PC-9 (cell line): ENCODE measurements around the gene BSPRY. TPM values are rescaled to one million over a fixed set of nuclear protein-coding genes. Genes with fewer than 3 reads are reported as not detected.

Source experiments
- BruUV-seq: library from RNA; stranded (reverse); fragments of 400-500 nt; replicated peaks from 2 replicates; lab custom pipeline; 2021; lab: Mats Ljungman, UMichigan
- CTCF ChIA-PET: fragments of 300-600 bp; sonication (Branson Sonifier 250); formaldehyde crosslinking; loops from one replicate; lab custom pipeline; 2022; ENCODE audit warnings: antibody characterized with exemption; lab: Charles Lee
- POLR2A ChIA-PET: fragments of 300-600 bp; sonication (Branson Sonifier 250); formaldehyde crosslinking; loops from one replicate; lab custom pipeline; 2022; ENCODE audit warnings: antibody characterized with exemption; ENCODE audit not compliant: unreplicated experiment; lab: Charles Lee
- DNase-seq, 2 experiments: peaks; one replicate each; pipeline versions ENCODE4 v3.0.0 to v3.0.0-alpha.2; 2015 to 2022; ENCODE audit warnings: mixed read lengths in 1 of 2
- H2AFZ ChIP-seq: fragments of 200-600 bp; sonication (generic); 2 replicates; pipeline ENCODE4 v1.8.1; 2017; ENCODE audit warnings: antibody characterized with exemption
- H3F3A ChIP-seq: fragments of 200-600 bp; sonication (generic); 2 replicates; pipeline ENCODE4 v1.8.1; 2017; ENCODE audit warnings: antibody characterized with exemption, mild to moderate bottlenecking, low read depth; ENCODE audit not compliant: insufficient read depth
- H3K27ac ChIP-seq: fragments of 200-600 bp; sonication (generic); 2 replicates; pipeline ENCODE4 v1.6.1; 2016; ENCODE audit warnings: mixed run types
- H3K27me3 ChIP-seq: fragments of 200-600 bp; sonication (generic); 2 replicates; pipeline ENCODE4 v1.6.1; 2016; ENCODE audit warnings: low read depth, mixed run types; ENCODE audit not compliant: insufficient read depth
- H3K36me3 ChIP-seq: fragments of 200-600 bp; sonication (generic); 2 replicates; pipeline ENCODE4 v1.6.1; 2016; ENCODE audit warnings: low read depth, mixed run types
- H3K4me1 ChIP-seq: fragments of 200-600 bp; sonication (generic); replicated peaks from 2 replicates; pipeline ENCODE4 v1.6.1; 2016; ENCODE audit warnings: mixed run types; ENCODE audit not compliant: insufficient read depth
- H3K4me2 ChIP-seq: fragments of 200-600 bp; sonication (generic); 2 replicates; pipeline ENCODE4 v1.6.1; 2017; ENCODE audit warnings: mixed run types
- H3K4me3 ChIP-seq: fragments of 200-600 bp; sonication (generic); 2 replicates; pipeline ENCODE4 v1.6.1; 2016; ENCODE audit warnings: mixed run types
- H3K79me2 ChIP-seq: fragments of 200-600 bp; sonication (generic); 2 replicates; pipeline ENCODE4 v1.6.1; 2017; ENCODE audit warnings: low read depth, mixed run types
- H3K9me2 ChIP-seq: fragments of 200-600 bp; sonication (generic); 2 replicates; pipeline ENCODE4 v1.8.1; 2017; ENCODE audit warnings: mild to moderate bottlenecking; ENCODE audit not compliant: insufficient read depth
- H3K9me3 ChIP-seq: fragments of 200-600 bp; sonication (generic); 2 replicates; pipeline ENCODE4 v1.8.1; 2016; ENCODE audit warnings: low read depth; ENCODE audit not compliant: insufficient read depth
- H4K20me1 ChIP-seq: fragments of 200-600 bp; sonication (generic); 2 replicates; pipeline ENCODE4 v1.8.1; 2017; ENCODE audit not compliant: insufficient read depth
- CTCF ChIP-seq: fragments of 200-600 bp; sonication (generic); conservative IDR thresholded peaks from 2 replicates; pipeline ENCODE4 v1.6.1; 2017; ENCODE audit warnings: mixed run types, antibody characterized with exemption, mild to moderate bottlenecking, moderate library complexity
- EZH2 ChIP-seq: fragments of 200-600 bp; sonication (generic); IDR thresholded peaks from 2 replicates; pipeline ENCODE4 v1.8.0; 2017; ENCODE audit warnings: antibody characterized with exemption, low read depth
- intact Hi-C: fragments of 100-400 bp; cut with micrococcal nuclease; formaldehyde crosslinking; loops from one replicate; pipeline ENCODE4 v1.10.0; 2022; ENCODE audit not compliant: unreplicated experiment
- total RNA-seq: library from RNA; stranded (reverse); gene quantifications from 2 replicates; pipeline ENCODE4 v1.2.3, GENCODE V29; 2021

Gene BSPRY
- total RNA-seq, 1 experiment from 2014 or later, result 29.3 TPM

GRCh38 chr9:113393281-113393680 lies 43.9 kb downstream of the BSPRY start:
- Histone ChIP-seq H2AFZ (no peak overlapping the region), H3K9me3 (no peaks in the 10 kb centered on the region), H3K79me2 (no peaks in the 10 kb centered on the region), H3K4me2 (no peak overlapping the region), H3K27me3 (no peaks in the 10 kb centered on the region), H3F3A (peaks cover 9% of the 10 kb centered on the region), H3K4me1 (peaks cover 7% of the 10 kb centered on the region), H4K20me1 (0 out of 2 replicates have a peak, but pooled peaks cover 6% of the 10 kb centered on the region), H3K36me3 (no peaks in the 10 kb centered on the region), H3K4me3 (no peak overlapping the region), H3K27ac (no peak overlapping the region), H3K9me2 (no peaks in the 10 kb centered on the region)
- ChIA-PET CTCF (no interaction called here), POLR2A (no interaction called here)
- intact Hi-C loops, result no loop called here
- no TSS peak for BruUV-seq
- no peak for TF ChIP-seq CTCF
- no peak for TF ChIP-seq EZH2
- DNase-seq, result no peak

GRCh38 chr9:113395000-113395861 lies 45.9 kb downstream of the BSPRY start:
- H3K27ac ChIP-seq, result no peak overlapping the region
- H3K4me3 ChIP-seq, result no peak overlapping the region
- 0 out of 2 replicates have a peak, but pooled peaks cover 7% of the 10 kb centered on the region for H4K20me1 ChIP-seq
- no peak overlapping the region for H2AFZ ChIP-seq
- H3K36me3 ChIP-seq, result no peaks in the 10 kb centered on the region
- ChIA-PET CTCF (no interaction called here), POLR2A (interaction anchor here (0.6 to 0.7 kb wide), 2 partner anchors 52 to 644 kb away, joined by 3 to 5 read pairs; no protein-coding TSS in a partner anchor)
- no peak for DNase-seq
- no peak for TF ChIP-seq EZH2
- no peak for TF ChIP-seq CTCF
- H3K27me3 ChIP-seq, result no peaks in the 10 kb centered on the region
- peaks cover 22% of the 10 kb centered on the region for H3K4me1 ChIP-seq
- H3K9me2 ChIP-seq, result no peaks in the 10 kb centered on the region
- no peaks in the 10 kb centered on the region for H3K9me3 ChIP-seq
- no TSS peak for BruUV-seq
- H3F3A ChIP-seq, result peaks cover 23% of the 10 kb centered on the region
- H3K79me2 ChIP-seq, result no peaks in the 10 kb centered on the region
- intact Hi-C loops, result no loop called here
- no peak overlapping the region for H3K4me2 ChIP-seq

- Histone ChIP-seq H3F3A (peaks cover 29% of the 10 kb centered on the region), H3K4me3 (no peak overlapping the region), H4K20me1 (0 out of 2 replicates have a peak, but pooled peaks cover 7% of the 10 kb centered on the region), H3K79me2 (no peaks in the 10 kb centered on the region), H3K9me2 (no peaks in the 10 kb centered on the region), H2AFZ (no peak overlapping the region), H3K4me2 (no peak overlapping the region), H3K4me1 (peaks cover 32% of the 10 kb centered on the region), H3K36me3 (no peaks in the 10 kb centered on the region), H3K27ac (no peak overlapping the region), H3K9me3 (no peaks in the 10 kb centered on the region), H3K27me3 (no peaks in the 10 kb centered on the region)
- no peak for DNase-seq
- BruUV-seq, result no TSS peak
- CTCF ChIA-PET, result interaction anchor here (0.6 kb wide), 1 partner anchor 173 kb away, joined by 9 read pairs; no protein-coding TSS in a partner anchor
- intact Hi-C loops, result no loop called here
- no peak for TF ChIP-seq EZH2
- TF ChIP-seq CTCF, result no peak
- POLR2A ChIA-PET, result interaction anchor here (0.5 kb wide), 1 partner anchor 27 kb away, joined by 3 read pairs; no protein-coding TSS in a partner anchor
These were observed 47.9 kb downstream of the BSPRY start for GRCh38 chr9:113397203-113397631.
